CD4-positive, alpha-beta T cell (primary cell): ENCODE measurements around the gene GAST. TPM values are rescaled to one million over a fixed set of nuclear protein-coding genes. Genes with fewer than 3 reads are reported as not detected.
A peak's percentile ranks its signal among the peaks of the same experiment; 100 is the strongest.

Source experiments
- ATAC-seq: fragments of 200-7000 bp; cut with Tn5 transposase; one replicate; pipeline ENCODE4 v1.10.0; 2022; ENCODE audit warnings: mild to moderate bottlenecking; ENCODE audit not compliant: poor library complexity
- CTCF ChIA-PET: fragments of 350-600 bp; sonication (Branson Sonifier 250); formaldehyde crosslinking; loops from one replicate; lab custom pipeline; 2021; ENCODE audit warnings: antibody characterized with exemption, inconsistent platforms; lab: Charles Lee
- POLR2A ChIA-PET: fragments of 350-600 bp; sonication (Branson Sonifier 250); formaldehyde crosslinking; loops from one replicate; lab custom pipeline; 2021; ENCODE audit warnings: antibody characterized with exemption, inconsistent platforms; lab: Charles Lee
- DNase-seq, 14 experiments: peaks; one replicate each; pipeline ENCODE4 v3.0.0-alpha.2; 2013 to 2020; ENCODE audit warnings: mixed read lengths in 2 of 14
- H3K27ac ChIP-seq, 2 donors: one replicate each; pipeline versions ENCODE4 v1.5.1 to v1.7.0; 2013; ENCODE audit warnings: low read length in 2 of 2, low read depth in 1 of 2, mild to moderate bottlenecking in 1 of 2
- H3K27me3 ChIP-seq, 2 experiments: 1 replicate in 1 of 2; 2 replicates in 1 of 2; pipeline versions ENCODE4 v1.6.1 to v1.7.0; 2013; ENCODE audit warnings: low read length in 2 of 2, control low read depth in 1 of 2, mild to moderate bottlenecking in 1 of 2, moderate library complexity in 1 of 2; ENCODE audit not compliant: insufficient read depth in 2 of 2, control insufficient read depth in 1 of 2
- H3K36me3 ChIP-seq: one replicate; pipeline ENCODE4 v1.6.1; 2013; ENCODE audit warnings: low read length, control low read depth; ENCODE audit not compliant: insufficient read depth
- H3K4me1 ChIP-seq: one replicate; pipeline ENCODE4 v1.6.1; 2013; ENCODE audit warnings: low read length, control low read depth; ENCODE audit not compliant: insufficient read depth
- H3K4me3 ChIP-seq: one replicate; pipeline ENCODE4 v1.5.1; 2013; ENCODE audit warnings: mild to moderate bottlenecking, low read length, moderate library complexity
- H3K9me3 ChIP-seq, 2 experiments: 1 replicate in 1 of 2; 2 replicates in 1 of 2; pipeline versions ENCODE4 v1.6.1 to v1.7.0; 2013; ENCODE audit warnings: low read length in 2 of 2, mild to moderate bottlenecking in 2 of 2, control low read depth in 1 of 2, moderate library complexity in 1 of 2; ENCODE audit not compliant: control insufficient read depth in 1 of 2, insufficient read depth in 1 of 2
- H3K27ac Mint-ChIP-seq: one replicate; pipeline ENCODE4 v1.8.0; 2020; ENCODE audit warnings: mixed read lengths
- H3K27me3 Mint-ChIP-seq: one replicate; pipeline ENCODE4 v1.8.0; 2021; ENCODE audit warnings: mixed read lengths
- H3K36me3 Mint-ChIP-seq: one replicate; pipeline ENCODE4 v1.8.0; 2021; ENCODE audit warnings: low read depth, mixed read lengths
- H3K4me1 Mint-ChIP-seq: one replicate; pipeline ENCODE4 v1.8.0; 2021; ENCODE audit warnings: low read depth, mixed read lengths
- H3K4me3 Mint-ChIP-seq: one replicate; pipeline ENCODE4 v1.8.0; 2020; ENCODE audit warnings: mild to moderate bottlenecking, mixed read lengths
- H3K9me3 Mint-ChIP-seq: one replicate; pipeline ENCODE4 v1.8.0; 2020; ENCODE audit warnings: mixed read lengths
- CTCF ChIP-seq: fragments of 200-600 bp; IDR thresholded peaks from one replicate; pipeline ENCODE4 v1.8.0; 2022; ENCODE audit warnings: antibody characterized with exemption, mild to moderate bottlenecking
- intact Hi-C, 2 experiments: fragments of 100-400 bp; cut with DNase I in 1 of 2; cut with micrococcal nuclease in 1 of 2; formaldehyde crosslinking; loops; one replicate each; pipeline versions ENCODE4 v1.15.1 to v1.9.0; 2023 to 2025; cut with DNase I, micrococcal nuclease
- total RNA-seq, 174 experiments: library from RNA in 2 of 174; stranded (reverse) in 2 of 174; gene quantifications; one replicate each; pipeline ENCODE4 v1.2.3 and lab custom pipeline; 2021 to 2026

GAST gene
- total RNA-seq, 2 experiments from 2014 or later: not detected

- POLR2A ChIA-PET: interaction anchor here (0.6 to 2.3 kb wide), 3 partner anchors 25 to 960 kb away, joined by 3 to 31 read pairs (median 3); partner anchors contain the start of genes EIF1 and KRT24
- Mint-ChIP-seq H3K27me3 (no peaks in the 10 kb centered on the region), H3K4me3 (no peak overlapping the region), H3K4me1 (peaks cover 41% of the 10 kb centered on the region), H3K9me3 (no peaks in the 10 kb centered on the region), H3K36me3 (no peaks in the 10 kb centered on the region), H3K27ac (no peak overlapping the region)
- TF ChIP-seq CTCF: no peak
- ATAC-seq (no peak), DNase-seq (no peak)
- no peaks in the 10 kb centered on the region for H3K27me3 ChIP-seq
- no peaks in the 10 kb centered on the region for H3K9me3 ChIP-seq
- intact Hi-C loops: loop anchor here in 1 of 2 experiments (5.0 to 10.0 kb wide), 5 partner anchors 342 to 1307 kb away; partner anchors contain the start of gene KRTAP4-12
- H3K4me3 ChIP-seq: no peak overlapping the region
- H3K27ac ChIP-seq: no peak overlapping the region
- H3K36me3 ChIP-seq: no peaks in the 10 kb centered on the region
- H3K4me1 ChIP-seq: peaks cover 42% of the 10 kb centered on the region
- CTCF ChIA-PET: interaction anchor here (1.0 to 2.2 kb wide), 3 partner anchors 16 to 754 kb away, joined by 4 to 33 read pairs (median 8); partner anchors contain the start of gene EIF1
Observed at GRCh38 chr17:41664172-41664457, 48.0 kb upstream of the GAST start.

GRCh38 chr17:41664587-41665565 is 47.3 kb upstream of the GAST start:
- Mint-ChIP-seq H3K4me1 (peaks cover 41% of the 10 kb centered on the region), H3K36me3 (no peaks in the 10 kb centered on the region), H3K27me3 (no peaks in the 10 kb centered on the region), H3K27ac (peak overlapping the region; percentile 90), H3K9me3 (no peaks in the 10 kb centered on the region), H3K4me3 (peak overlapping the region; percentile 87)
- H3K27ac ChIP-seq: peak overlapping the region; percentile 98 to 99
- H3K27me3 ChIP-seq: no peaks in the 10 kb centered on the region
- intact Hi-C loops: loop anchor here (5.0 to 10.0 kb wide), 5 partner anchors 343 to 1308 kb away; partner anchors contain the start of gene KRTAP4-12 (in 1 of the 2)
- no peak for ATAC-seq
- H3K36me3 ChIP-seq: no peaks in the 10 kb centered on the region
- H3K4me1 ChIP-seq: peaks cover 42% of the 10 kb centered on the region
- CTCF ChIA-PET: interaction anchor here (0.5 to 4.1 kb wide), 21 partner anchors 12 to 1300 kb away, joined by 3 to 65 read pairs (median 5); partner anchors contain the start of gene EIF1
- peak in 1 of 14 experiments; percentile 44 for DNase-seq
- POLR2A ChIA-PET: interaction anchor here (0.6 to 6.1 kb wide), 14 partner anchors 11 to 1017 kb away, joined by 3 to 181 read pairs (median 11); partner anchors contain the start of genes EIF1, KRT24, KRTAP16-1 and SMARCE1
- H3K4me3 ChIP-seq: peak overlapping the region; percentile 58
- no peak for TF ChIP-seq CTCF
- H3K9me3 ChIP-seq: no peaks in the 10 kb centered on the region

GRCh38 chr17:41665566-41666236 is 46.4 kb upstream of the GAST start:
- peak overlapping the region; percentile 58 for H3K4me3 ChIP-seq
- peak; percentile 99 for TF ChIP-seq CTCF
- intact Hi-C loops: loop anchor here (1.0 to 10.0 kb wide), 6 partner anchors 17 to 1121 kb away; partner anchors contain the start of gene EIF1 (in 1 of the 2)
- H3K27ac ChIP-seq: peak overlapping the region; percentile 98 to 99
- no peaks in the 10 kb centered on the region for H3K9me3 ChIP-seq
- DNase-seq (peak; percentile 75 to 95 (median 88)), ATAC-seq (peak; percentile 80)
- no peaks in the 10 kb centered on the region for H3K36me3 ChIP-seq
- Mint-ChIP-seq H3K27me3 (no peaks in the 10 kb centered on the region), H3K4me1 (peaks cover 41% of the 10 kb centered on the region), H3K36me3 (no peaks in the 10 kb centered on the region), H3K9me3 (no peaks in the 10 kb centered on the region), H3K27ac (peak overlapping the region; percentile 90), H3K4me3 (peak overlapping the region; percentile 87)
- H3K27me3 ChIP-seq: no peaks in the 10 kb centered on the region
- POLR2A ChIA-PET: interaction anchor here (1.0 to 6.1 kb wide), 12 partner anchors 12 to 1018 kb away, joined by 4 to 181 read pairs (median 11); partner anchors contain the start of genes EIF1, KRTAP16-1 and SMARCE1
- CTCF ChIA-PET: interaction anchor here (0.5 to 4.1 kb wide), 20 partner anchors 11 to 1301 kb away, joined by 3 to 65 read pairs (median 4); partner anchors contain the start of gene EIF1
- H3K4me1 ChIP-seq: peaks cover 42% of the 10 kb centered on the region
